ENCODE results near the gene CFAP52.
"Not testable (repeated sequence)": the region's sequence is repeated elsewhere in the genome, so short reads cannot be mapped to it uniquely, and the experiment has no call there.

CFAP52 gene

GRCh38 chr17:9648521-9649110 lies 72.2 kb downstream of the CFAP52 start:
- in situ Hi-C loops (cut with MboI; ENCODE audit: low sequenced_read_pairs, unreplicated experiment) = no loop called here
- no peak for DNase-seq (ENCODE audit: low spot score)
- TF ChIP-seq CTCF (IDR thresholded peaks at IDR 0.05; ENCODE audit: borderline replicate concordance, control extremely low read depth, extremely low read depth, insufficient read depth, missing control alignments) = no peak

- DNase-seq (ENCODE audit: low spot score) = no peak
- no peak for TF ChIP-seq CTCF (IDR thresholded peaks at IDR 0.05; ENCODE audit: borderline replicate concordance, control extremely low read depth, extremely low read depth, insufficient read depth, missing control alignments)
- in situ Hi-C loops (cut with MboI; ENCODE audit: low sequenced_read_pairs, unreplicated experiment) = no loop called here
Observed at GRCh38 chr17:9658593-9659211, 82.3 kb downstream of the CFAP52 start.

- in situ Hi-C loops (cut with MboI; ENCODE audit: low sequenced_read_pairs, unreplicated experiment) = no loop called here
- no peak for DNase-seq (ENCODE audit: low spot score)
- TF ChIP-seq CTCF (IDR thresholded peaks at IDR 0.05; ENCODE audit: borderline replicate concordance, control extremely low read depth, extremely low read depth, insufficient read depth, missing control alignments) = no peak
Observed at GRCh38 chr17:9661027-9661426, 84.6 kb downstream of the CFAP52 start.

GRCh38 chr17:9663511-9663910 lies 87.1 kb downstream of the CFAP52 start:
- DNase-seq (ENCODE audit: low spot score); in situ Hi-C loops (cut with MboI; ENCODE audit: low sequenced_read_pairs, unreplicated experiment): not testable (repeated sequence)

- DNase-seq (ENCODE audit: low spot score) = no peak
- in situ Hi-C loops (cut with MboI; ENCODE audit: low sequenced_read_pairs, unreplicated experiment) = no loop called here
- TF ChIP-seq CTCF (IDR thresholded peaks at IDR 0.05; ENCODE audit: borderline replicate concordance, control extremely low read depth, extremely low read depth, insufficient read depth, missing control alignments) = no peak
Observed at GRCh38 chr17:9666461-9667050, 90.1 kb downstream of the CFAP52 start.

- in situ Hi-C loops (cut with MboI; ENCODE audit: low sequenced_read_pairs, unreplicated experiment) = no loop called here
- TF ChIP-seq CTCF (IDR thresholded peaks at IDR 0.05; ENCODE audit: borderline replicate concordance, control extremely low read depth, extremely low read depth, insufficient read depth, missing control alignments) = no peak
- no peak for DNase-seq (ENCODE audit: low spot score)
Observed at GRCh38 chr17:9668517-9668916, 92.1 kb downstream of the CFAP52 start.

GRCh38 chr17:9669551-9670008 lies 93.1 kb downstream of the CFAP52 start:
- no peak for TF ChIP-seq CTCF (IDR thresholded peaks at IDR 0.05; ENCODE audit: borderline replicate concordance, control extremely low read depth, extremely low read depth, insufficient read depth, missing control alignments)
- DNase-seq (ENCODE audit: low spot score) = no peak
- in situ Hi-C loops (cut with MboI; ENCODE audit: low sequenced_read_pairs, unreplicated experiment) = no loop called here

Measured in GM13976 (cell line).